IPS-15b (cell line): ENCODE results near the gene SOX14.

Source experiments
- H3K27me3 ChIP-seq: one replicate; pipeline ENCODE4 v1.6.1; 2013; ENCODE audit warnings: low read length; ENCODE audit not compliant: control insufficient read depth, insufficient read depth
- H3K36me3 ChIP-seq: one replicate; pipeline ENCODE4 v1.6.1; 2013; ENCODE audit warnings: low read length; ENCODE audit not compliant: control insufficient read depth, insufficient read depth
- H3K4me1 ChIP-seq: one replicate; pipeline ENCODE4 v1.6.1; 2013; ENCODE audit warnings: mild to moderate bottlenecking, low read length; ENCODE audit not compliant: control insufficient read depth, insufficient read depth
- H3K4me3 ChIP-seq: one replicate; pipeline ENCODE4 v1.5.1; 2013; ENCODE audit warnings: low read depth, low read length
- H3K9ac ChIP-seq: one replicate; pipeline ENCODE4 v1.6.1; 2013; ENCODE audit warnings: low read depth, mild to moderate bottlenecking, low read length
- H3K9me3 ChIP-seq: one replicate; pipeline ENCODE4 v1.6.1; 2013; ENCODE audit warnings: mild to moderate bottlenecking, low read length; ENCODE audit not compliant: control insufficient read depth, insufficient read depth

The SOX14 gene

DNA sequence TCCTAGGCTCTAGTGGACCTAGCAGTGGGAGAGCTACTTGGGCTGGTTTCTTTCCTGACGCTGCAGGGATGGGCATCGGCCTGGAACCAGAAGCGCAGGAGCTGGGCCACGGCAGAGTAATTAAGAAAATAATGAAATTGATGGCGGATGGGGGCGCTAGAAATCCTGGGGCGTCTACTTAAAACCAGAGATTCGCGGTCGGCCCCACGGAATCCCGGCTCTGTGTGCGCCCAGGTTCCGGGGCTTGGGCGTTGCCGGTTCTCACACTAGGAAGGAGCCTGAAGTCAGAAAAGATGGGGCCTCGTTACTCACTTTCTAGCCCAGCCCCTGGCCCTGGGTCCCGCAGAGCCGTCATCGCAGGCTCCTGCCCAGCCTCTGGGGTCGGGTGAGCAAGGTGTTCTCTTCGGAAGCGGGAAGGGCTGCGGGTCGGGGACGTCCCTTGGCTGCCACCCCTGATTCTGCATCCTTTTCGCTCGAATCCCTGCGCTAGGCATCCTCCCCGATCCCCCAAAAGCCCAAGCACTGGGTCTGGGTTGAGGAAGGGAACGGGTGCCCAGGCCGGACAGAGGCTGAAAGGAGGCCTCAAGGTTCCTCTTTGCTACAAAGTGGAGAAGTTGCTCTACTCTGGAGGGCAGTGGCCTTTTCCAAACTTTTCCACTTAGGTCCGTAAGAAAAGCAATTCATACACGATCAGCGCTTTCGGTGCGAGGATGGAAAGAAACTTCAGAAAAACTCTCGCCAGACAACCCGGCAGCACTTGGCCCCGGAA lies 6.1 kb downstream of the SOX14 start:
- peaks cover 98% of the 10 kb centered on the region for H3K27me3 ChIP-seq
- peaks cover 21% of the 10 kb centered on the region for H3K4me1 ChIP-seq
- H3K9ac ChIP-seq = no peak overlapping the region
- no peaks in the 10 kb centered on the region for H3K9me3 ChIP-seq
- H3K36me3 ChIP-seq = no peaks in the 10 kb centered on the region
- H3K4me3 ChIP-seq = peak overlapping the region; percentile 41

DNA sequence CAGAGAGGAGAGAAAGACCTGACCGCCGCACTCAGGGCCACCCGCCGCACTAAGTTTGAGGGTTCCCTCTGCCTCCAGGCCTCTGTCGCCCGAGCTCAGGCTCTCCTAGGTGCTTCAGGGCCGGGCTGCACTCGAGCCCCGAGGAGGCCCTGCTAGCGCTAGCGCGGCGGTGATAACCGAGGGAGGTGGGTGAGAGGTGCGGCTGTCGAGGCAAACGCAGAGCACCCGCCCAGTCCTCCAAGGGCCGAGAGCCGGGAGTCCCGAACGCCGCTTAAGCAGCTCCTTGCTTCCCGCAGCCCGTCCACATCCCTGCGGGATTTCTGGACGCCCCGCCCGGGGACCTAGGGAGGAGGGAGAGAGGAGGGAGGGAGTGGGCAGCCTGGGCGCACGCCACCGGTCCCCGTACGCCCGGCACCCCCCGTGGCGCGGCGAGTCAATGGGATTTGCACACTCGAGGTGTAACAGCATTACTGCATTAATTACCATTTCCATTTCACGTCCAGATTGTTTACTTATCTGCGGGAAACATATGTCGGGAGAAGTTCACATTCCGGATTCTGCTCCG lies 6.8 kb downstream of the SOX14 start:
- no peak overlapping the region for H3K9ac ChIP-seq
- peaks cover 18% of the 10 kb centered on the region for H3K4me1 ChIP-seq
- no peaks in the 10 kb centered on the region for H3K36me3 ChIP-seq
- no peaks in the 10 kb centered on the region for H3K9me3 ChIP-seq
- H3K4me3 ChIP-seq = peak overlapping the region; percentile 41
- H3K27me3 ChIP-seq = peaks cover 98% of the 10 kb centered on the region

DNA sequence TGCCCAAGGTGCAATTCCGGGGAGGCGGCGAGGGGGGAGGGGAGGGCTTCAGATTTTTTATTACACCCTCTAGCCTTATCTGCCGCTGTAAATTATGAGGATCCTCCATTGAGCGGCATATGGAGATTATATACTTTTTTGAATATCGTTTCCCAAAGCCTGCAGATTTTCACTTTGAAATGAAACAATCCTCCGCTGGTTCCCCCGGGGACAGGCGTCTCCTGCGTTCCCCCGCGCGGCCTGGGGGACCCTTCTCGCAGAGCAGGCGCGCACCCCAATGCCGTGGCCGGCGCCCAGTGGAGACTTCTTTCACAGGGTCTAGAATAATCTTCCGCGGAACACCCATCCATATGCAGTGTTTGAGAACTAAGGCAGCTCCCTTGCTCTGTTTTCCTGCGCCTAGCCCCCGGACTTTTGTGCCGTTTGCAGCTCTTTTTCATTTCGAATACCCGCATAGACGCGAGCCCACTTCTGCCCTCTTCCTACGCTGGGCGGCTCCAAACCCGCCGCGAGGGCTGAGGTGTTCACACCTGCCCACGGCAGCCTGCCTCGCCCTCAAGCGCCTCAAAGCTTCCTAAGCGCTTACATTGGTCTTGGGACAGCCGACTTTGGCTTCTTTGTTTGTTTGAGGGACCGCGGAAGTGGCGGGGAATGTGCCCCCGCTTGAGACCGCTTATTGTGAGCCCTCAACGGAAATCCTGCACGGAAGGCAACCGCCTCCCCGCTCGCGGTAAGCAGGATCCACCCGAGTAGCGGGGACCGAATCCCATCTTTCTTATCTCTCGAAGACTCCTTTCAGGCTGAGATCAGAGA lies 7.5 kb downstream of the SOX14 start:
- H3K4me3 ChIP-seq = peak overlapping the region; percentile 41
- no peaks in the 10 kb centered on the region for H3K9me3 ChIP-seq
- peaks cover 17% of the 10 kb centered on the region for H3K4me1 ChIP-seq
- H3K9ac ChIP-seq = no peak overlapping the region
- H3K36me3 ChIP-seq = no peaks in the 10 kb centered on the region
- H3K27me3 ChIP-seq = peaks cover 98% of the 10 kb centered on the region

DNA sequence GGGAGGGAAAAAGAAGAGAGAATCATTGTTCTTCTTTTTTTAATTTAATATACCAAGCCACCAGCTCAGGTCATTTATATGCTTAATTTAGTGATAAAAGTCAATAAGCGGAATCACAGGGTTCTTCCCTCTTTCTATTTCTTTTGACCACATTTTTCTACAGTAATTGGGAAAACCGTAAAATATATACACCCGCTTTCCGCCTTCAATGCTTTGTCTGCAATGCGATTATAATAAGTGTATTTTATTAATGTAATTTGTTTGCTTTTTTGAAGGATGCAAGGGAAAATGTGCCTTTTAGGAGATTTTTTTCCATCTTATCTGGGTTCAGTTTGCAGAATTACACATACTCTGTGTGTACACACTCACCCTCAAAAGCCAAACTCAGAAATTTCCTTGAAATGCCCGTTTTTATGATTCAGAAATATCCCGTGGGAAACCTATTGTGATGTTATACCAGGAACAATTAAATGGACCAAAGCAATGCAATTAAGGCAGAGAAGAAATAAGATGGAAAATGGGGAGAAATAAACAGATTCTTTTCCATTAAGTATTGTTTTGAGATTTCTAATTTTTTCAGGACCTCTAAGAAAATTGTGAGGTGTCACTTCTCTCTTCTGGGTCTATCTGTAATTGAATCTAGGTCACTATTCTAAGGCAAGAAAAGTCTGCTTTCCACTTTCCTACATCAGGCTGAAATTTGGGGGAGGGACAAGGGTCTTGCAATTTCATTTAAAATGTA lies 8.3 kb downstream of the SOX14 start:
- Histone ChIP-seq H3K9ac (no peak overlapping the region), H3K27me3 (peaks cover 98% of the 10 kb centered on the region), H3K4me3 (no peak overlapping the region), H3K4me1 (peaks cover 11% of the 10 kb centered on the region), H3K9me3 (no peaks in the 10 kb centered on the region), H3K36me3 (no peaks in the 10 kb centered on the region)

DNA sequence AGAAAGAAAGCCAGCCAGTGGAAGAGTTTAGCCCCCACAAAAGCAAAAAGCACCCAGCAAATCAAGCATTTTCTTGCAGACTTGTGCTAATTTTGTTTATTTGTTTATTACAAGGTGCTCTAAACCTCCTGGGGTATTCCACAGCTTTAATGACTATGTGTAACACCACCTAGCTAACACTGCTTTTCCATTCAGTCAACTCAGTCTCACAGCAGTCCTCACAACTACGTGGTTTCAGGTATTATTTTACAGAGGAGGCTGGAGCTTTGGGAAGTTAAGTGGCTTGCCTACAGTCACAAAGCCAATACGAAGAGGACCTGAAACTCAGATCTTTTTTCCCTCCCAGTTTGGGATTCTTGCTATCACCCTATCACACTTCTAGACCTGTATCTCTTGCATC lies 14.8 kb downstream of the SOX14 start:
- Histone ChIP-seq H3K36me3 (no peaks in the 10 kb centered on the region), H3K9me3 (no peaks in the 10 kb centered on the region), H3K4me3 (no peak overlapping the region), H3K4me1 (peaks cover 4% of the 10 kb centered on the region), H3K9ac (no peak overlapping the region), H3K27me3 (peaks cover 84% of the 10 kb centered on the region)

DNA sequence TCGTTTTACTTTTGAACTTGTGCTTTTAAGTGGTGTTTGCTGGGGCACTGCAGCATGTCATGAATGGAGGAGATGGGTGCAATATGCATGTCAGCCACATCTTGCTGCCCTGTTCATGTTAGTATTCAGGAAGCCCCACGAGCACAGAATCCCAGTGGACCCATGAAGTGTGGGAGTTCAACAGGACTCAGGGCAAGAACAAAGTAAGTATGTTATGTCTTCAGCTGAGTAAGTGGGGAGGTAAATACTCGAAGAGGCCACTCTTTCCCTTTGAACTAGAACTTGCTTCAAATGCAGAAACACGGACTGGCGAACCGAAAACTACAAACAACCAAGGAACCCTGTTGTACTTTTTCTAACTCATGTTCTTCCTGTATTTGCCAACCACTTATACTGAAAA lies 23.4 kb downstream of the SOX14 start:
- Histone ChIP-seq H3K9ac (no peak overlapping the region), H3K4me1 (no peaks in the 10 kb centered on the region), H3K4me3 (no peak overlapping the region), H3K27me3 (peaks cover 28% of the 10 kb centered on the region), H3K9me3 (no peaks in the 10 kb centered on the region), H3K36me3 (no peaks in the 10 kb centered on the region)

DNA sequence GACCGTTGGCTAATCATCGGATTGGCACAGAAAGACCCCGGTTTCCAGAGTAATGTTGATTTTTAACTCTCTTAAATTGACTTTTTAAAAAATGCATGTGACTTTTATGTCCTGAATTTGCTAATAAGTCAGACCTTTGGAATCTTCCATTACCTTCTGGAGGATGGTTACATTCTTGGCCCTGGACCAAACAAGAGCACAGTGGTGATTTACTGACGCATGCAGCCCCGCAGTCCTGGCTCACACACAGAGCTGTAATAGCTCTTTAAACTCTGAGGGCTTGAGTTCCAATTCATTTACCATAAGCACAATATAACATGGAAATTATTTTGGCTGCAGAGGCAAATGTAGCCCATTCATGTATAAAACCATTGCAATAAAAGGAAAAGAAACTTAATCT lies 25.1 kb downstream of the SOX14 start:
- Histone ChIP-seq H3K36me3 (no peaks in the 10 kb centered on the region), H3K9ac (no peak overlapping the region), H3K9me3 (no peaks in the 10 kb centered on the region), H3K27me3 (peaks cover 17% of the 10 kb centered on the region), H3K4me3 (no peak overlapping the region), H3K4me1 (no peaks in the 10 kb centered on the region)

DNA sequence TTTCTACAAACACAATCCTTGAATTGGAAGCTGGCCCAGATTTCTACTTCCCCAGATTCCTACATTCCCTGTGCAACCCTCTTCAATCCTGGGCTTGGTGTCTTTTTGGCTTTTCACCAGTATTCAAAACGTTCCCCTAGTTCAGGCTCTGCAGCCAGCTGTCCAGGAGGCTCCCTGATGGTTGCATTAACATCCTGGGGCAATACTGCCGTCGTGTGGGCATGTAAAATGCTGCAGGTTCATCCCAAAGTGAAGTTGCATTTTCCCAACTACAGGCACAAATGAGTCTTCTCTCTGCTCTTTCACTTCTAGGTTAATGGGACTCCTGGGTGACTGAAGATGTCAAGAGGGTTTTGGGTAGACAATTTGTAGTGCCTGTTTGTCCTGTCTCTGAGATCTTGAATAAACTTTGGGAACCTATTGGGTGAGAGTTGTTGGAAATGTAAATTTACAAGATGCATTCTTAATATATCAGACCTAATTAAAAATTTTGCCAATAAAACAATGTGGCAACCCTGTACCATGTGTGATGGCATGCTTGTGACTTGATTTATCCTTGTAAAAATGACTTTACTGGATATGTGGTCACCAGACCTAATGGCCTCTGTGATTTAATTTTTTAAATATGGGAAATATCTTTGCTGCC lies 28.6 kb downstream of the SOX14 start:
- Histone ChIP-seq H3K4me1 (peaks cover 7% of the 10 kb centered on the region), H3K9ac (no peak overlapping the region), H3K4me3 (no peak overlapping the region), H3K9me3 (no peaks in the 10 kb centered on the region), H3K36me3 (no peaks in the 10 kb centered on the region), H3K27me3 (no peaks in the 10 kb centered on the region)

DNA sequence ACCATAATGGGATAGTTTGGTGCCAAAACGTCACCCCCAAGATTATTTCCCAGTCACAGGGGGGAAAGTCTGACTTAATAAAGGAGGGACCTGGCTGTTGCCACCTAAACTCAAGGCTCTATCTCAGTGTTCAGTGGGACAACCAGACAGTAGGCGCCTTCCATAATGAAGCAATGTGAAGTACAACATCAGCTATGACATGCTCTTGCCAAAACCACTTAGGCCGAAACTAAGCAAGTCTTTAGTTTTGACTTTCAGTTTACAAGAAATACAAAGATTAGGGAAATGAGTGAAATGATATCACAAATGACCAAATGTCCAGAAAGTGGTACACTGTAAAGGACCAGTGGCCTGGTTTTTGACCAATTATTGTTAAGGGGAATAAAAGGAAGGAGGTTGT lies 32.9 kb downstream of the SOX14 start:
- Histone ChIP-seq H3K9ac (no peak overlapping the region), H3K4me3 (no peak overlapping the region), H3K4me1 (peaks cover 14% of the 10 kb centered on the region), H3K27me3 (no peaks in the 10 kb centered on the region), H3K9me3 (no peaks in the 10 kb centered on the region), H3K36me3 (no peaks in the 10 kb centered on the region)

DNA sequence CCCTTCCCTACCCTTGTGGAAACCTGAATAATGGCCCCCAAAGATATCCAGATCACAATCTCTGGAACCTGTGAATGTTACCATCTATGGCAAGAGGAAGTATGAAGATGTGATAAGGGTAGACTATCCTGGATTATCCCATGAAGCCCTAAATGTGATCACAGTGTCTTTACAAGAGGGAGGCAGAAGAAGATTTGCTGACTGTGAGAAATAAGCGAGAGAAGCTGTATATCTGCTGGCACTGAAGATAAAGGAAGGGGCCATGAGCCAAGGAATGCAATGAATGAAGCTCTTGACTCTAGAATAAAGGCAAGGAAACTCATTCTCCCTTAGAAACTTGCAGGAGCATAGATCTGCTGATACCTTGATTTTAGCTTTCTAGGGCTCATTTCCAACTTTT lies 39.1 kb downstream of the SOX14 start:
- Histone ChIP-seq H3K9ac (no peak overlapping the region), H3K4me1 (peaks cover 9% of the 10 kb centered on the region), H3K27me3 (no peaks in the 10 kb centered on the region), H3K4me3 (no peak overlapping the region), H3K36me3 (no peaks in the 10 kb centered on the region), H3K9me3 (no peaks in the 10 kb centered on the region)

DNA sequence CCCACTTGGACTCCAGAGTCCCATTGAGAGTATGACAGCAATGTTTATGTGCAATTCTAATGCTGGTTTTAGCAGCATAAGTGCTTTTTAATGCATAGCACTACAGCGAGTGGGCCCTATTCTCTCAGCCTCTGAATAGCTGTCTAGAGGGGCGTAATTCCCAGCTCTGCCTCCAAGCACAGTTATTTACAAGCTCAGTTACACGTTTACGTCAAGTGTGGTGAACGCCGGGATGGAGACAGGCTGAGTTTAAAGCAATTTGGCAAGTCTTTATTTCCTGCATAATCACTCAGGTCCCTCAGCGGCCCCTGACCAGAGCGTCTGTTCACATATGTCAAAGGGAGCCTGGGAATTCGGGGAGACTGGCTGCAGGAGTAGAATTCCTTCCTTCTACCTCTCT lies 43.9 kb downstream of the SOX14 start:
- Histone ChIP-seq H3K9ac (no peak overlapping the region), H3K9me3 (no peaks in the 10 kb centered on the region), H3K4me1 (peaks cover 16% of the 10 kb centered on the region), H3K4me3 (no peak overlapping the region), H3K27me3 (no peaks in the 10 kb centered on the region), H3K36me3 (no peaks in the 10 kb centered on the region)
